GM13977 (cell line): Measurements from ENCODE around the gene NDN.
A peak's percentile ranks its signal among the peaks of the same experiment; 100 is the strongest.

Source experiments
- DNase-seq: peaks from one replicate; pipeline ENCODE4 v3.0.0; 2012; ENCODE audit warnings: low spot score
- in situ Hi-C: fragments of 300-500 bp; cut with MboI; formaldehyde crosslinking; loops from one replicate; pipeline ENCODE4 v1.12.0; 2022; ENCODE audit warnings: low sequenced_read_pairs, low pct_unique_long_range_greater_than_20kb, mixed read lengths, inconsistent platforms; ENCODE audit not compliant: unreplicated experiment
- TF ChIP-seq, protein P1 (sequence below): IDR thresholded peaks from 2 replicates; pipeline ENCODE4 v1.5.1; 2012; ENCODE audit warnings: mild to moderate bottlenecking, control low read depth; ENCODE audit not compliant: insufficient read depth; ENCODE audit errors: extremely low read depth, missing control alignments

The NDN gene

DNA sequence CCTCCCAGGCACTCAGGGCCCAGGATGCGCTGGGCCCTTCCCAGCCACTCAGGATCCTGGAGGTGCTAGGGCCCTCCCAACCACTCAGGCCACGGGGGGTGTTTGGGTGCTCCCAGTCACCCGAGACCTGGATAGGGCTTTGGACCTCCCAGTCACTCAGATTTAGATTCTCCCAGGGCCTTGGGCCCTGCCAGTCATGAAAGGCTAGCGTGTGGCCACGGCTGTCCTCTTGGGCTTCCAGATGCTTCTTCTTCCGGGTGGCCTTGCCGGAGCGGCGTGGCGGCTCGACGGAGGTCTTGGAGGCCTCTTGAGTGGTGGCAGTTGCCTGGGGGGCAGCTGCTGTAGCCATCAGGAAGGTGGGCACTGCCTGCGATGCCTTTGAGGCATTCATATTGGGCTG lies 42.3 kb downstream of the NDN start:
- TF ChIP-seq, protein P1, sequence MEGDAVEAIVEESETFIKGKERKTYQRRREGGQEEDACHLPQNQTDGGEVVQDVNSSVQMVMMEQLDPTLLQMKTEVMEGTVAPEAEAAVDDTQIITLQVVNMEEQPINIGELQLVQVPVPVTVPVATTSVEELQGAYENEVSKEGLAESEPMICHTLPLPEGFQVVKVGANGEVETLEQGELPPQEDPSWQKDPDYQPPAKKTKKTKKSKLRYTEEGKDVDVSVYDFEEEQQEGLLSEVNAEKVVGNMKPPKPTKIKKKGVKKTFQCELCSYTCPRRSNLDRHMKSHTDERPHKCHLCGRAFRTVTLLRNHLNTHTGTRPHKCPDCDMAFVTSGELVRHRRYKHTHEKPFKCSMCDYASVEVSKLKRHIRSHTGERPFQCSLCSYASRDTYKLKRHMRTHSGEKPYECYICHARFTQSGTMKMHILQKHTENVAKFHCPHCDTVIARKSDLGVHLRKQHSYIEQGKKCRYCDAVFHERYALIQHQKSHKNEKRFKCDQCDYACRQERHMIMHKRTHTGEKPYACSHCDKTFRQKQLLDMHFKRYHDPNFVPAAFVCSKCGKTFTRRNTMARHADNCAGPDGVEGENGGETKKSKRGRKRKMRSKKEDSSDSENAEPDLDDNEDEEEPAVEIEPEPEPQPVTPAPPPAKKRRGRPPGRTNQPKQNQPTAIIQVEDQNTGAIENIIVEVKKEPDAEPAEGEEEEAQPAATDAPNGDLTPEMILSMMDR = no peak
- DNase-seq = no peak
- in situ Hi-C loops = no loop called here

DNA sequence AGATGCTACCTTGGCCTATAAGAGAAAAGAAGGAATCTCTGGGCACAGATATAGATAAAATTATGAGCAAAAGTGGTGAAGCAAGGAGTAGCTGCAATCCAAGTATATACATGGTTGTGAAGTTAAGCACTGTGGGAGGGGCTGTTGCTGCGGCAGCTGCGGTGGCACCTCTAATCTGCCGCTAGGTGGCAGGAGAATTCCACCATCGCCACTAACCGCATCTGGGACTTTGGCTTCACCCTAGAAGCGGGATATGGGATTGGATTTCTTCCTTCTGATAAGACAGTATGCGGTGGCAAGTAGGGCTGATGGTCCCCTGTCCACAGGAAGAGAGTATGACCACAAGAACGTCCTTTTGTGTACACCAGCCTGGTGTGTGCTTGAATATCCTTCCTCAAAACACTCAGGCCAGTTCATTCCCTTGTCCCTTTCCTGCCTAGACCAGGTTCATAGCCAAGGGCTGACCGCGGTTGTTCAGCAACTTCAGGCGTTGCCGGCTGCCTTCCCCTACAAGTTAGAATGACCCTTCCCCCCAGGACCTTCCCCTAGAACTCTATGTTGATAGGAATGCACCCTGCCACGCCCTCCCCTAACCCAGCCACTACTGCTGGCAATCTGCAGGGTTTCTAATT lies 44.6 kb downstream of the NDN start:
- in situ Hi-C loops = no loop called here

More for the DNA sequence above, 44.6 kb downstream of the NDN start:
- DNase-seq = no peak
- TF ChIP-seq, protein P1 = peak; percentile 55
